T follicular helper cell (primary cell): Measurements from ENCODE around the gene GRM1.

Experiments
- DNase-seq: peaks from one replicate; pipeline ENCODE4 v3.0.0-alpha.2; 2020; ENCODE audit warnings: low read depth

Gene GRM1

DNA sequence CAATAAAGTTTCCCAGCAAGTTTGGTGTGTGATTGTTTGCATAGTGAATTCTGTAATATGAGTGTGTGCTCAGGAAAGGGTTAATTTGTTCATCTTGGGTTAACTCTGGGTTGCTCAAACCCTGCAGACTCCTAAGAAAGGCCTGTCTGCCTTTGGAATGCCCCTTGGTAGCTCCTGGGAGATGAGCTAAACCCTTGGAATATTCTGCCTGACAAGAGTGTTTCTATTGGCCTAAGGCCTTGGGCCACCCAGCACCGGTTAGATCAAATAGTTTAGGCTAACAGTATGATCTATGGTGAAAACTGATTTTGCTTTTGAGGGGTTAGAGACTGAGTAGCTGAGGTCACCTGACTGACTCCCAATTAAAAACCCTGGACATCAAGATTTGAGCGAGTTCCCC is 248.3 kb downstream of the GRM1 start:
- no peak for DNase-seq

DNA sequence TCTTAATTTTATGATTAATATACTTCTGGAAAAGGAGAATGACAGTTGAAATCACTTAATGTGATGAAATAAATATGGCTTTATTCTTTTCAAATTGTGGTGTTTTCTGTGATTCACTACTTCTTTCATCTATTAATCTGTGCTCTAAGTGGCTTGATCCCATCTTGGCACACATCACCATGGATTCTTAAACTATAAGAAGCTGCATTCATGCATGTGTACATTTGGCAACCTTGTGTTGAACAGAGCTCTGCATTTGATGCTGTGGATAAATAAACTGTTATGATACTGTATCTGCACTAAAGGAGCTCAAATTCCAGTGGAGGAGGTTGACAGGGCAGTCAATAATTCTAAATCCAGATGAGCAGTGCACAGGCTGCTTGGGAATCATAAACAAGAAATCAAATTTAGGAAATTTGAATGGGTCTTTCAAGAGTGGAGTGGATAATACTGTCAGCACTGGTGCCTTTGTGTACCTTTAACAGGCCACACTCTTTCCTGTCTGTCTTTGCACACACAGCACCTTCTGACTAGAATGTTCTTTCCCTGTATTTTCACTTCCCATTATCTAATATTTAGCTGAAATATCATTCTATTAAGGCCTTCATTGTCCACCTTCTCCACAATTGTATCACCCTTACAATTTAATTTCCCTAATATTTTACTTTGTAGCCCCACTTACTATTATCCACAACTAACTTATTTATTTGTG is 252.9 kb downstream of the GRM1 start:
- no peak for DNase-seq

DNA sequence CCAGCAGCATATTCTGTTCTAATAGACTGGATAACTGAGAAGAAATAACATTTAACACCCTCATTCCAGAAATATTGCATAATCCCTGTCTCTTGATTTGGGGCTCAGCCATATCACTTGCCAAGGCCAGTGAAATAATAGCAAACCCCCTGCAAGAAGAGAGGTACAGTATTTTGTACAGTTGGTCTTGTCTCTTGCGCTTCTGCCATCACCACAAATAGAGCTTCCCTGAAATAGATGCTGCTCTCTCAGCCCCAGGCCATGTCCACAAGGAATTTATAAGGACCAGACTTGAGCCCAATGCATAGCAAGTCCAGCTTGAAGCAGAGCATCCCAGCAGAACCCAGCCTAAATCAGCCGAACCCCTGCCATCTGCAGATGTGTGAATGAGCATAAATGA is 254.0 kb downstream of the GRM1 start:
- DNase-seq, result no peak

DNA sequence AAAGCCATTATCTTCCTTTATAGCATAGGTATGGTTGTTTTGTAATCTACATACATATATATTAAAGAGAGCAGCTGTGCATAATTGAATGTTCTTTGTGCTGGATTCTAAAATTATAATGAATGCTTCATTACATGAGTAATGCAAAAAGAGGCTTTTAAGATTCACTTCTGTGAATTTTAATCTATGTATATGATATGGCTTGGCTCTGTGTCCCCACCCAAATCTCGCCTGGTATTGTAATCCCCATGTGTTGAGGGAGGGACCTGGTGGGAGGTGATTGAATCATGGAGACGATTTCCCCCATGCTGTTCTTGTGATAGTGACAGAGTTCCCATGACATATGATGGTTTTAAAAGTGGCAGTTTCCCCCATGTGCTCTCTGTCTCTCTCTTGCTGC is 255.4 kb downstream of the GRM1 start:
- no peak for DNase-seq

DNA sequence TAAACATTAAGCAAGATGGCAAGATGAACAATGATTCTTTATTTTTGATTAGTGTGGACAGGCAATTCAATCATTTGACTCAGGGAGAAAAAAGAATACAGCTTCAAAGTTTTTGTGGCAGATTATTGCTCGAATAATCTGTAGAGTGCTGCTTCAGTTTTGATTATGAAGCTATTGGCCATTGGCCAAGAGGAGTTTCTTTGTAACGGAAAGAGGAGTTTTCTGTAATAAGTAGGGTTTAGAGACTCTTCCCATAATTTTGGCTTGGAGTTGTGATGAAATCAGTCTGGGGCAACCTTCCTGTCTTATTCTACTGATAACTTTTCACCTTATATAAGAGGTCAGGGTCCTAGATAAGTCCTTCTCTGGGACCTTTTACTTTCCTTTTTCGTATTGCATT is 258.1 kb downstream of the GRM1 start:
- no peak for DNase-seq

DNA sequence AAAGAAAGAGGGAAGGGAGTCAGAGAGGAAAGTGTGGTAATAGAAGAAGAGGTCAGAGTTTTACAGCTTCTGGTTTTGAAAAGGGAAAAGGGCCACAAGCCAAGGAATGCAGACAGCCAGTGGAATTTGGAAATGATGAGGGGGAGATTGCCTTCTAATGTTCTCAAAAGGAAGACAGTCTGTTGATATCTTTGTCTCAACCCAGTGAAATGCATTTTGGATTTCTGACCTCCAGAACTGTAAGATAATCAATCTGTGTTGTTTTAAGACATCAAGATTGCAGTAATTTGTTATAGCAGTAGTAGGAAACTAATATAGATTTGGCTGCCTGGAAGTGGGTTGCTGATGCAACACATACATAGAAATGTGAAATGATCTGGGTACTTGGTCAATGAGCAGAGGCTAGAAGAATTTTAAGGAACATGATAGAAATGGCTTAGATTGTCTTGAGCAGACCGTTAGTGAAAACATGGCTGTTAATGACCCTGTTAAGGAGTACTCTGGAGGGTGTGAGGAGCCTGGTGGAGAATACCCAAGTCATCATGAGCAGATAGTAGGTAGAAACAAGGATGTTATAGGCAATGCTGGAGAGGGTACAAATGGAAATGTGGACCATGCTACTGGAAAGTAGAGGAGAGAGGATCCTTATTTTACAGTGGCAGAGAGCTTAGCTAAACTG is 259.0 kb downstream of the GRM1 start:
- DNase-seq, result no peak

DNA sequence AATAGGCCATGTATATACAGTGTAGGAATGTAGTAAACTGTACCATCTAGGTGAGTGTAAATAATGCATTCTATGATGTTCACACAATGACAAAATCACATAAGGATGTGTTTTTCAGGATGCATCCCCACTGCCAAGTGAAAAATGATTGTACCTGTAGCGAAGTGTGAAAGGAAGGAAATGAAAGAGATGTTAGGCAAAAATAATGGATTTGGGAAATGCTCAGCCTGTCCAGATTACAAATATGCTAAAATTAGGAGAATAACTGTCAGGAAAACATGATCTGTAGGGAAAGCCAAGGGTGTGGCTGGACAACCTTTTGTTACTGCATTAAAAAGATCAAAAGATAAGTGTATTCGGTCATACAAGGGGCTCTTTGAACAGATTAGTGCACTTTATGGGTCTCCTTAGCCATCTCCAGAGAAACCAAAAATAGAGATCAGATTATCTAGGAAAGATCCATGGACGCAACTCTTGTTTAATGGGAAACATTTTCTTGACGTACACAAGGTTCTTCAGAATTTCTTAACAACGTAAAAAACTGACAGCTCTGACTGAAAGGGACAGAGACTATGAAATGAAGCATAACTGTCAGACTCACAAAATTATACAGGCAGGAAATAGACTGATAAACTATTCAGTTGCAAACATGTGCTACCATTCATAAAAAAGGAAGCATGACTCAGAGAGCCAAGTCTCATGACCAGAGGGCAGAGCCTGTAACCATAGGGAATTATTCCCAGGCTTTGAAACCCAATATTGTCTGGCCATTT is 261.1 kb downstream of the GRM1 start:
- DNase-seq, result no peak

DNA sequence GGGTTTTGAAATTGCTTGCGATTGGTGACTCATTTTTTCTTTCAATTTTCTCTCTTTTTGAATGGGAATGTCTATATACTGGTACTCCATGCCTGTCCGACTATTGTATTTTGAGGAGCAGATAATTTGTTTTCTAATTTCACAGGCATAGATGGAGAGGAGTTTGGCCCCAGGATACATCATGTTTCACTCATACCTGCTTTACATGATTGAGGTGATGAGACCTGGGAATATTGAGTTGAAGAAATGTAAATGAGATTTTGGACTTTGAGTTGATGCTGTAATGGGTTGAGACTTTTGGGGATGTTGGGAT is 261.7 kb downstream of the GRM1 start:
- no peak for DNase-seq

DNA sequence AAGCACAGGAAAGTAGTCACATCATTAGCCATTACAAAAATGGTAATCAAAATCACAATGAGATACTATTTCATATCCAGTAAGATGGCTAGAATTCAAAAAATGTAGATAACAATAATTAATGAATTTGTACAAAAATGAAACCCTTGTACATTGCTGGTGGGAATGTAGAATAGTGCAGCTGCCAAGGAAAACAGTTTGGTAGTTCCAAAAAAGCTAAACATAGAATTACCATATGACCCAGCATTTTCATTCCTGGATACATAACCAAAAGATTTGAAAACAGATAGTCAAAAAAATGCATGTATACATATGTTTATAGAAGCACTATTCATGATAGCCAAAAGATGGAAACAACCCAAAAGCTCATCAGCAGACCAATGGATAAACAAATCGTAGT is 263.6 kb downstream of the GRM1 start:
- DNase-seq, result no peak

DNA sequence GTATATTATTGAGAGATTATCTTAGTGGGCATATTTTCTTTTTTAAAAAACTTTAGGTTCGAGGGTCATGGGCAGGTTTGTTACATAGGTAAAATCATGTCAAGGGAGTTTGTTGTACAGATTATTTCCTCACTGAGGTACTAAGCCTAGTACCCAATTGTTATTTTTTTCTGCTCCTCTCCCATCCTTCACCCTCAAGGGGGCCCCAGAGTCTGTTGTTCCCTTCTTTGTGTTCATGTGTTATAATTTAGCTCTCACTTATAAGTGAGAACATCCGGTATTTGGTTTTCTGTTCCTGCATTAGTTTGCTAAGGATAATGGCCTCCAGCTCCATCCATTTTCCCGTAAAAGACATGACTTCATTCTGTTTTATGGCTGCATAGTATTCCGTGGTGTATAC is 266.8 kb downstream of the GRM1 start:
- no peak for DNase-seq

DNA sequence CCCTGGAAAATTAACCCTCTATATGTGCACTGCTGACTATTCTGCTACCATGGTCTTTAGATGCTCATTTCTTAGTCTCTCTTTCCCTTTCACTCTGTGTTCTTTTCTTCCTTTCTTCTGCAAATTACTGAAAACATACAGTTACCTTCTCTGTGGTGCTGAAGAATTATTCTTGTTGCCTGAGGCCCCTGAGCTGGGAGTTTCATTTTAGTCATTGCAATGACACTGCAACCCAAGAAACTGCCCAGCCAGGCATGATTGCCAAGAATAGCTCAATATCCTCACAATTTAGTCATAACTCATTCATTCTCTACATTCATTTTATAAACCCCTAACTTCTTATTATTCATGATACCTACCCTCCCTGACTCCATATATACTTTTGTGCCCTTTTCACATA is 269.0 kb downstream of the GRM1 start:
- DNase-seq, result no peak

DNA sequence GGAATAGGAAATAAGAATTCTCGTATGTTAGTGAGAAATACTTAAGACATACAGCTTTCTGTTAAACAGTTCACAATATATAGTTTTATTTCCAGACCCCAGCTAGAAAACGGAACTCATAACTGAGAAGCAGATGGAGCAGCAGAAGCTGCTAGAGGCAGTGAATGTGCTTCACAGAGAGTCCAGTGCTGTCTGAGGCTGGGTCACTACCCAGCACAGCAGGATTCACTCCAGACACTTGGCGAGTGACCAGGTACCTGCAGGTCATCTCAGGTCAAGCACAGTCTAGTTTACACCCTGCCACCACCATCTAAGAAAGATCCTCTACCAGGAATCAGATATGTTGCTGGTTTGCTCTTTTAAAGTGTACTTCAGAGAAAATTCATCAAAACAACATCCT is 271.7 kb downstream of the GRM1 start:
- DNase-seq, result no peak

DNA sequence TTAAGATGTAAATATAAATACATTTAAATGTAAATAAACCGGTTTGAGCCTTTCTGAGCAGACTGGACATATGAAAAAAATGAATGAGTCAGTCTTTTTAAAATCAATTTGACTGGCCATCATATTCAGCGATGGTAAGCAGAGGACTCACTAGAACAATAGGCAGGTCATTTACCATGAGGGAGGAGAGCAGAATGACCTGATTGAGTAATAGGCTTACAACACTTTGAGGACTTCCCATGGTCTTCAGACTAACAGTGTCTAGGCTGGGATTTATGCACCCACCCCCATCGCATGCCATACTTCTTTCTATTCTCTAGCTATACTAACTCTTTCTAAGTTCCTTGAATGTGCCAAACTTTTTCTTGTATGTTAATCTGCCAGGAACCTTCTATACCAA is 272.9 kb downstream of the GRM1 start:
- no peak for DNase-seq

DNA sequence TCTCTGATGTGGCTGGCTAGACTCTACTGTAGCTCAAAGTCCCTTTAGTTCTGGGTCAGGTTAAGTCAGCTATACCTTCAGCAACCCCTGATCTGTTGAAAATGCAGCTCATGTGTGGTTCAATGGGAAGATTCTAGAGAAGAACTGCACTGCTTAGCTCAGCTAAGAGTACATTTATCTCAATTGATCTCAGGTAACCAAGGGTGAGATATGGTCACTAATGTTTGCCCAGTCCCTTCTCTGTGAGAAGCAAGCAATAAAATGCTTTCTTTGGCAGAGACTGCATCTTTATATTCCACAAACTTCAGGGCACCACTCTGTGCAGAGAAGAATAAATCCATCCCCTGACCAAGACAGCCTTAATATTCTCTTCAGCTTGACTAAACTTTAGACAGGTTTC is 274.1 kb downstream of the GRM1 start:
- DNase-seq, result no peak

DNA sequence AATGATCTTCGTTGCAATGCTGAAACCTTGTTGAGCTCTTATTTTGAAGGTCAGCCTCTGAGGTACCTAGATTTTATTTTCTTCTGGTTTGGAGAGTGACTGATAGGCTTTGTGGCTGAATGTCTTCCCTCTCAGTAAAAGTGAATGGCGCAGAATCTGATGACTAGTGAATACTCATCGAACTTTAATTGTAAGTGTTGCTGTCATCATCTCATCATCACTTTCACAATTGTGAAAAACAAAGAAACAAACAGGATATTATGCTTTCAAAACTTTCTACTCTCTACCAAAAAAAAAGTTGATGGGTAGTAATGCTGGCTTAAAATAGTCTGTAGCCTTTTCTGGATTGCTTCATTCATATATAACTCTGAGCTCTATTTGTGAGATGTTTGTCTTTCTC is 275.3 kb downstream of the GRM1 start:
- DNase-seq, result no peak

DNA sequence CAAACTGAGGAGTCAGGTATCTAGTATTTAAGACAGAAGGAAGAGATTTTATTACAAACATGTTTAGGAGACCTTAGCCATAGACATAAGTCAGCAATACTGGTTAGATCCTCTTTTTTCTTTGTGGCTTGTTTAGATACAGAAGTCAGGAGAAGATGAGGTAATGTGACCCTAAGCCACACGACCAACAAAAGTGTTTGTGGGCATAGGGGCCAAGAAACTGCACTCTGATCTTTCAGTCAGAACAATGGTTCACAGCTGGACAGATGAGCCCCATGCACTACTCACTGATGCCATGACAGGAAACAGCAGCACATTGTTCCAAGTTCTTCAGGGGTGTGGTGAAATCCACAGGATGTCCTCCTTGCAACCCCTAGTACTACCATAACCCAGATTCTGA is 276.2 kb downstream of the GRM1 start:
- no peak for DNase-seq

DNA sequence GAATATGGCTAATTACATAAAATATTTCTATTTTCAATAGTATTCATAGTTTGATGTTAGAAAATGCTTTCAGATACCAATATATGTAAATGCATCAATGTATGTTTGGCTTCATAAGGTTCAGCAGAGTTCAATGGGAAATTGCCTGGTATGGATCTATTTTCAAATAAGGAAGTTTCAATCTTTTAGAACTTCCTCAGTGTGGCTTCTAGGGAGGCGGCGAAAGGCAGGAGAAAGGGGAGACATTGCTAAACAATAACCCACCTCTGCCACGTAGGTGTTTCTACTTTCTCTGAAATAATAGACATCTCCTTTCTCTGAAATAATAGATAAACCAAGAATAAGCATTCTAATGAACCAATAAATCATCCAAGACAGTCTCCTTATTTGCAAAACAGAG is 277.1 kb downstream of the GRM1 start:
- no peak for DNase-seq

DNA sequence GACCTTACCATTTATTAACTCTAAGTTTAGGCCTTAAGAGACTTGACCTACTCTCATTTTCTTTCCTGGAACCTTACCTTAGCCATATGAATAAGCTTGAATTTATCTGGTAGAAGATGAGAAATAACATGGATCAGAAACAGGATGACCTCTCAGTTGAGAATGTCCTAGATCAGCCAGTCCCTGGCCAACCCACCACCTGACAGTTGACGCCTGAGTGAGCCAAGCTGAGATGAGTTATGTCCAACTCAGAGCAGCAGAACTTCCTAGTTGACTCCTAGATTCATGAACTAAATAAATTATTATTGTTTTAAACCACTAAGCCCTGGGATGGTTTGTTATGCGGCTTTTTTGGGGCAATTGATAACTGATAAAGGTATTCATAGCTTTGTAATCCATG is 281.8 kb downstream of the GRM1 start:
- DNase-seq, result no peak

DNA sequence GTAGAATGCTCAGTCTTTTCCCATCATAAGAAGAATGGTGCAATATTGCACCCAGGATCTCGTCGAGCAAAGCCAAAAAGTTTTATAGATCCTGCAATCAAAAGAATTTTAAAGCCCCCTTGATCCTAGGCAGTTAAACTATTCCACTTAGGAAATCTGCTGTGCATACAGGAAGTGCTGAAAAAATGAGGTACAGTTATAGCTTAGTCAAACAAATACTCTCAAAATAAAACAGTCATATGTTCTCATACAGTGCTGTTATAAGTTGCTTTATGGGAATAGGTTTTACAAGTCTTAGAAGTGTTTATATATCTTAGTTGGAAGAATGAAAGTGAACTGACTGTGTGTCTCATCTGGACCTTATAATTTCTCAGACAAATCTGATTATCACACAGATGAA is 282.2 kb downstream of the GRM1 start:
- no peak for DNase-seq

DNA sequence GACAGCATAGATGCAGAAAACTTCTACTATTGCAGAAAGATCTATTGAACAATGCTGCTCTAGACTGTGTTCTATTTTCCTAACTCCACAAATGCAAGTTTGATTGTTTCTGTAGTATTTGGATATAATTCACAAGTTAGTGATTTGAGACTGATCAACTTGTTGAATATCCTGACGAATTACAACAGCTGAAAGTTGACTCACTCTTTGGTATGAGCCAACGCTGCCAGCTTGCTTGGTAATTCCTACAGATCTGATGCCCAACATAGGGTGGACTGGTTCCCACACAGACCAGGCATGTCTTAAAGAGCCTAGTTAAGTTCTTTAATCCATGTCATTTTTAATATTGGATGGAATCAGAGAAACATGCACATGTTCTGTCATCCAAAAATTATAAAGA is 283.7 kb downstream of the GRM1 start:
- no peak for DNase-seq

DNA sequence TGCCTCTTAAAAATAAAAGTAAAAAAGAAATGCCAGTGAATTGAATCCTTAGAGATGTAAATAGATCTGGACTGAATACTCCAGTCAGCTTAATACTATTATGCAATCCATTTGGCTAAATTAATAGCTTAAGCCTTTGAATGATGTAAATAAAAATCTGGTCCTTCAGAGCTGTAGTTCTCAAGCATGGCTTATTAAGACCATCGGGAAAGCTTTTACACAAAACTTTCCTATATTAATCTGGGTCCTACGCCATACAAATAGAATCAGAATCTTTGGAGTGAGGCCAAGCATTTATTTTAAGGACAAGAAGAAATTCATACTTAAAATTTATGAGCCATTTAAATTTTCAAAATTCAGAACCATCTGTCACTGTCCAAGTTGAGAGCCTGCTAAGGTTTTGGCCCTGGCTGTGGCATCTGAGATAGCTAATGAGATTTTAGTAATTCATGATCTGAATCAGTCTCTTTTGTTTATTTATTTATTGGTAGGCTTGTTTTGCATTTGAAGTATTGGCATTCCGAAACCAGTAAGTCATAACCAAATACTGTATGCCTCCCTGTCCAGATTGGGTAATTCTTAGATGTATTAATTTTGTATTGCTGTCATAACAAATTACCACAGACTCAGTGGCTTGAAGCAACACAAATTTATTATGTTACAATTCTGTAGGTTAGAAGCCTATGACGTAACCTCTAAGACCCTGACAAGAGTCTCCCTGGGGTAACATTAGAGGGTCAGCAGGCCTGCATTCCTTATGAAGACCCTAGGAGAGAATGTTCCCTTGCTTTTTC is 286.7 kb downstream of the GRM1 start:
- DNase-seq, result no peak

DNA sequence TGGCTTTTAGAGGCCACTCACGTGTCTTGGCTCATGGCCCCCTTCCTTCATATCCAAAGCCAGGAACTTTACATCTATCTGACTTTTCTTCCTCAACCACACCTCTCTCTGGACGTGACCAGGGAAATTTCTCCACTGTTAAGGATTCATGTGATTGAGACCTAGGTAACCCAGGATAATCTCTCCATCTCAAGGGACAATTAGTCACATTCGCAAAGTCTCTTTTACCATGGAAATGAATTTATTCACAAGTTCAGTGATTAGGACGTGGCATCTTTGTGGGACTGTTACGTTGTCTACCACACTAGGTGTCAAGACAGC is 287.3 kb downstream of the GRM1 start:
- DNase-seq, result no peak

DNA sequence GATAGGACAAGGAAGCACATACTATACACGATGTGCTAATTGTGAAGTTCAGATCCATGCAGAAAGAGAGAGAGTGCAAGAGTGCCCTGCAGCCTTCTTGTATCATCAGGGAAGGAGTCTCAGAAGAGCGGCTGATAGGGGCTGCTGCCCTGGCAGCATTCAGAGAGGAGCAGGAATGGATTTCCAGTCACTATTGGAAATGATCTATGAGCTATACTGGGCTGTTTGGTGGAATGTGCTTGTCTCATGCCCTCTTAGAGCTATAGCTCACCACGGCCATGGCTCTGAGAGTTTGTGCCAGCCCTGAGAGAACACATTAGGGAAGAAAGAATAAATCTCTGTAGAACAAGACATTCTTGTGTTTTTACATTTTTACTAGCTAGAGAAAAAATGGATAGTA is 302.2 kb downstream of the GRM1 start:
- DNase-seq, result no peak
